DMS153 treated with DMSO at 0.1 percent for 48 hours (cell line): ENCODE data around the gene ANXA4.
"Not testable (repeated sequence)": the region's sequence is repeated elsewhere in the genome, so short reads cannot be mapped to it uniquely, and the experiment has no call there.

ENCODE experiments used
- DNase-seq: peaks from one replicate; lab custom pipeline; 2025; ENCODE audit not compliant: unreplicated experiment; lab: John Stamatoyannopoulos, UW

Gene ANXA4

DNA sequence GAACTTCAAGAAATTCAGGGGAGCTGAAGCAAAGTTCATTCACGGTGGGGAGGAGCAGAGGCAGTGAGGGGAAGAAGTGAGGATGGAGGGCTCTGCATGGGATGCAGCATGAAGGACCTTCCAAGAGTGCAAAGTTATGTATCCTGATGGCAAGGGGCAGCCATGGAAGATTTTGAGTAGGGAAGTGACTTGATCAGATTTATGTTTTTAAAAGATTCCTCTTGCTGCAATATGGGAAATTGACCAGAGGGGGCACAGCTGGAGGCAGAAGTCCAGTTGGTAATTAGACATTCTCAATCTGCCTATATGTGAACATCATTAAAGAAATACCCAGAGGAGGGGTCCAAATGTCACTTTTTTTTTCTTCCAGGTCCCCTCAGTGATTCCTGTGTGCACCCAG lies 21.5 kb upstream of the ANXA4 start:
- no peak for DNase-seq

GRCh38 chr2:69721022-69721421 lies 20.9 kb upstream of the ANXA4 start:
- DNase-seq, result no peak

DNA sequence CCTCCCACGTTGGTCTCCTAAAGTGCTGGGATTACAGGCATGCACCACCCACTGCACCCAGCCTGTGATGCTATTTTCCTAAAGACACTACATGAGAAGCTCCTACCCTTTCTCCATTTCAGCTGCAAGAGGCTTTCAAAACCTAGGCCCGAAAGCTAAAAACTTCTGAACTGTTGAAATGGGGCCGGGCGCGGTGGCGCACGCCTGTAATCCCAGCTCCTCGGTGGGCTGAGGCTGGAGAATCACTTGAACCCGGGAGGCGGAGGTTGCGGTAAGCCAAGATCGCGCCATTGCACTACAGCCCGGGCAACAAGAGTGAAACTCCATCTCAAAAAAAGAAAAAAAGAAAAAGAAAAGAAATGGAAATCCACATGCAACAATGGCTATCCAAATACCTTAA lies 18.1 kb upstream of the ANXA4 start:
- DNase-seq, result no peak

GRCh38 chr2:69724540-69725159 lies 17.3 kb upstream of the ANXA4 start:
- peak; percentile 51 for DNase-seq

GRCh38 chr2:69725706-69726360 lies 16.1 kb upstream of the ANXA4 start:
- DNase-seq, result no peak

GRCh38 chr2:69729266-69729665 lies 12.7 kb upstream of the ANXA4 start:
- no peak for DNase-seq

GRCh38 chr2:69729781-69730180 lies 12.2 kb upstream of the ANXA4 start:
- DNase-seq, result no peak

DNA sequence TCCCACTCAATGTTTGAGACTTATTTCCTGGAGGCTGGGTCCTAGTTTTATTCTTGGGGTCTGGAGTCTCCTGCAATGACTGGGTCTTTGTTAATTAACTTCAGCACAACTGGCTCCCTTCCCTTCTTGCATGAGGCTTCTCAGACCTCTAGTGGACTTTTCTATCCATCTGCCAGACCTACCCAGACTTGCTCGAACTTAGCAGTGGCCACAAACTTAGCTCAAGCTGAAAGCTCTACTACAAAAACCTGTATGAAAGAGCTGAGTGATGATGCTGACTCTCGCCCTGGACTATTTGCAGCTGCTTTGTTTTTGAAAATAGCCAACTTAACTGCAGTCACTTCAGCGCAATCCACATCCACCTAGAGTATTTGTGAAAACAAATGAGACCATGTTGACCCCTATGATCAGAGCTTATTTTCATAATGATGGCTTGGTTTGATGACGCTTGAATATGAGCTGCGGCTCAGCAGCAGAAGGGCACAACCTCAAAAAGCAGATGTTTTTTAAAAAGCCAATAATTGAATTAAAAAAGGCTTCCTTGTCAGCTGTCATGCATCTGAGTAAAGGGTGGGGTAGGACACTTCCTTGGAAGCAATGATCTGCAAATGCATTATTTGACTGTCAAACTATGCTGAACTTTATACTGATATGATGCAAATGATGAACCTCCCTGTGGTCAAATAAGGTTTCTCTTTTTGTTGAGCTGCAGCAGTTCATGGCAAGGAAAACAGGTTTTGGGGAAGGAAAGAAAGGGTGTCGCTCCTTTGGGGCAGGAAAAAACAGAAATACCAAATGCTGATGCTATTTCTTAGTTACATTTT lies 10.6 kb upstream of the ANXA4 start:
- DNase-seq, result no peak

- no peak for DNase-seq
Observed at GRCh38 chr2:69733342-69734034, 8.4 kb upstream of the ANXA4 start.

DNA sequence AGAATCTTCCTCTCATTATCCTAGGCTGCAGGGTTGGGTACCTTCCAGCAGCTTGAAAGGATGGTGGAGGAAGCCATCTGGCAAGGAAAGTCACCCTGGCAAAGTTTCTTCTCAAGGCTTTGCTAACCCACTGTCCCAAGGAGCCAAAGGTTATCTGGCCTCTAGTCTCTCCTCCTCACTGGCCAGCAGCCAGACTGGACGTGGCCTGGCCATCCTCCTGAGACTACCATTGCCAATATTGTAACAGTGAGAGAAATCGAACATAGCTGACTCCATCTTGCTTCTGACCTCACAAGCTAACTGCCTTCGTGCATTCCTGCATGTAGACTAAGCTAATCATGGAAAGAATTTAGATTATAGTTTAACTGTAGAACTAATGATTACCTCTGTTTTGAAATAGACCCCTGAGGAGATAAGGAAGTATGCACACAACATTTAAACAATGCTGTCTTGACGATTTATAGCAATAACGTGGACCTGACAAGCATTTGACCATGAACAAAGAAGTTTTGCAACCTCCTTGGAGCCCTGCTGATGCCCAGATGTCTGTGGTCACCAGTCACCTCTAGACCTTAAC lies 7.8 kb upstream of the ANXA4 start:
- DNase-seq, result no peak

DNA sequence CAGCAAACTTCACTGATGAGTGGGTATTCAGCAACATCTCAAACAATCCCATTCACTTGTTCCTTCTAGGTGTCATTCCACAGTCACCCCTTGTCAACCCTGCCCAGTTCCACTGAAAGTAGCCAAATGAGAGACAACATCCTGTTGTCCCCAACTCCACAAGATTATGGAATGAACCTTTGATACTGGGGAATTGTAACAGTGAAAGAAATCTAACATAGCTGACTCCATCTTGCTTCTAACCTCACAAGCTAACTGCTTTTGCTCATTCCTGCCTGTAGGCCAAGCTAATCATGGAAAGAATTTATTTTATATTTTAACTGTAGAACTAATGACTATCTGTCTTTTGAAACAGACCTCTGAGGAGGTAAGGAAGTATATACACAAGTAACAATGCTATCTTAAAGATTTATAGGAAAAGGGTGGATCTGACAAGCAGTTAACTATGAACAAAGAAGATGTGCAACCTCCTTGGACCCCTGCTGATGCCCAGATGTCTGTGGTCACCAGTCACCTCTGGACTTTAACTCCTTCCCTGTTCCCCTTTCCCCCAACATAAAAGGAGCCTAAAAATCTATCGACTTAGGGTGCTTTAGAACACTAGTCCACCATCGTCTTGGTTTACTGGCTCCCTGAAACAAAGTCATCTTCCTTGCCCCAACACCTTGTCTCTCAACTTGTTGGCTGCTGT lies 6.9 kb upstream of the ANXA4 start:
- DNase-seq, result no peak

DNA sequence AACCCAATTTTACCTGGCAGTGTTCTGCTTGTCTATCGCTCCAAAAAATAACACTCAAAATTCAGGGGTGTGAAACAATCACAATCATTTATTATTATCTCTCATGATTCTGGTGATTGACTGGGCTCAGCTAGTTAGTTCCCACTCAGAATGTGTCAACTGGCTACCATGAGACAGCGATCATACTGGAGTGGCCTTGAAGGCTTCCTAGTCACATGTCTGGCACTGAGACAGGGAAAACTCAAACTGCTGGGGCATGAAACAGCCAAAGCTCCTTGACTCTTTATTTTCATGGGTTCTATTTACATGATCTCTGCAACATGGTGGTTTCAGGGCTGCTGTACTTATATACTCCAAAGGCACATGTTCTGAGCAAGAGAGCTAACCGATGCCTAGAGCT lies 6.2 kb upstream of the ANXA4 start:
- no peak for DNase-seq

- not testable (repeated sequence) for DNase-seq
Observed at GRCh38 chr2:69738149-69738548, 3.8 kb upstream of the ANXA4 start.

DNA sequence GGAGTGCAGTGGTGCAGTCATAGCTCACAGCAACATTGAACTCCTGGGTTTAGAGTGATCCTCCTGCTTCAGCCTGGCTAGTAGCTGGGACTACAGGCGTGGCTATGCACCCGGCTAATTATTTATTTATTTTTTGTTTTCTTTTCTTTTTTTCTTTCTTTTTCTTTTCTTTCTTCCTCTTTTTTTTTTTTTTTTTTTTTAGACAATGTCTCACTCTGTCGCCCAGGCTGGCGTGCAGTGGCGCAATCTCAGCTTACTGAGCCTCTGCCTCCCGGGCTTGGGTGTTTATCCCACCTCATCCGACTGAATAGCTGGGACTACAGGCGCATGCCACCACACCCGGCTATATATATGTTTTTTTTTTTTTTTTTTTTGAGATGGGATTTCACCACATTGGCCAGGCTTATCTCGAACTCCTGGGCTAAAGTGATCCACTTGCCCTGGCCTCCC lies 1.4 kb upstream of the ANXA4 start:
- no peak for DNase-seq

DNA sequence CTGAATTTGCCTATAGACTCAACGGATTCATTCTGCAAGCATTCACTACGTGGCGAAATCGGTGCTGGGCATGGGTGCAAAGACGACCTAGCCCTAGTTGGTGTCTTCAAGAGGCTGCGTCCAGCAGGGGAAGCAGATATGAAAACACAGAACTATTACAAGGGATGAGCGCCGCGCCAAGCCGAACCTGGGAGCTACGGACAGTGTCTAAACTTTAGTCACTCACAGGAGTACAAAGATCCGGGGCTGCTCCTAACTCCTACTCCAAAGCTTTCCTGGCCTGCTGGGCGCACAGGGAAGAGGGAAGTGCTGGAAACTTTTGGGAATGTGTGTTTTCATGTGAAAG lies 732 bp upstream of the ANXA4 start:
- peak; percentile 18 for DNase-seq

- no peak for DNase-seq
Observed at GRCh38 chr2:69742322-69742952, 503 bp downstream of the ANXA4 start.

DNA sequence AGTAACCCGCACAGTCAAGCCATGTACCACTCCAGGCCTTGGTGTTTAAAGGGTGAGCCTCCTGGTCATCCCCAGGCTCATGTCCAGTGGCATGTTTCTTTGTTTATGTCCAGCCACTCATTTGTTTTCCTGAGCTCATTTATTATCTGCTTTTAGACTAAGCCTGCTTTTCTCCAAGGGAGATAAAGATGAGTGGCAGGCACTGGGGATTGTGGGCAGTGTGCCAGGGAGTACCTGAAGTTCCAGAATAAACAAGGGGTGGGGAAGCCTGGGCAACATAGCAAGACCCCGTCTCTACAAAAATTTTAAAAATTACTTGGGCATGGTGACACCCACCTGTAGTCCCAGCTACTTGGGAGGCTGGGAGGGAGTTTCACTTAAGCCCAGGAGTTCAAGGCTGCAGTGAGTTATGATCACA lies 1.9 kb downstream of the ANXA4 start:
- no peak for DNase-seq

DNA sequence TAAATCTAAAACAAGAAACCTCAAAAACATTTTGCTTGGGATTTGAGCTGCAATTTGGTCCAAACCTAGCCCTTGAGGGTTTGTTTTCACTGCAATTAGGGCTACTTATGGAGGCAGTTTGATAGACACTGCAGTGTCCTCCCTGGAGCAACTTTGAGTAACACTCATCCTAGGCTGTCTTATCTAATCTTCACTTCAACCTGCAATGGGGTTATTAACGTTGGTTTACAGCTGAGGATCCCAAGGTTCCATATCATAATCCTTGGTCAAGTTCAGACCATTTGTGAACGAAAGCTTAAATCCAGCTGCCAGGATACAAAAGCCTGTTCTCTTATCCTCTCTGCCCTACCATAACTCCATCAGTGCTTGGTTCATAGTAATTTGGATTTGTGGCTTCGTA lies 2.5 kb downstream of the ANXA4 start:
- DNase-seq, result no peak

- no peak for DNase-seq
Observed at GRCh38 chr2:69745035-69745434, 3.1 kb downstream of the ANXA4 start.

- DNase-seq, result no peak
Observed at GRCh38 chr2:69750246-69750645, 8.3 kb downstream of the ANXA4 start.
